KOPT-K1 (cell line): ENCODE results near the gene LEFTY2.

Experiments used
- H3K27ac ChIP-seq: fragments of 200-600 bp; sonication (generic); 2 replicates; pipeline ENCODE4 v1.5.1; 2016; ENCODE audit warnings: antibody characterized with exemption, mild to moderate bottlenecking, low read depth, low read length; ENCODE audit not compliant: poor library complexity, severe bottlenecking
- H3K36me3 ChIP-seq: fragments of 200-600 bp; sonication (generic); 2 replicates; pipeline ENCODE4 v1.5.1; 2017; ENCODE audit warnings: antibody characterized with exemption, mild to moderate bottlenecking, low read length, moderate library complexity; ENCODE audit not compliant: insufficient read depth
- H3K9me3 ChIP-seq: fragments of 200-600 bp; sonication (generic); 2 replicates; pipeline ENCODE4 v1.5.1; 2017; ENCODE audit warnings: antibody characterized with exemption, low read length, mild to moderate bottlenecking; ENCODE audit not compliant: insufficient read depth, poor library complexity, severe bottlenecking

Gene LEFTY2

DNA sequence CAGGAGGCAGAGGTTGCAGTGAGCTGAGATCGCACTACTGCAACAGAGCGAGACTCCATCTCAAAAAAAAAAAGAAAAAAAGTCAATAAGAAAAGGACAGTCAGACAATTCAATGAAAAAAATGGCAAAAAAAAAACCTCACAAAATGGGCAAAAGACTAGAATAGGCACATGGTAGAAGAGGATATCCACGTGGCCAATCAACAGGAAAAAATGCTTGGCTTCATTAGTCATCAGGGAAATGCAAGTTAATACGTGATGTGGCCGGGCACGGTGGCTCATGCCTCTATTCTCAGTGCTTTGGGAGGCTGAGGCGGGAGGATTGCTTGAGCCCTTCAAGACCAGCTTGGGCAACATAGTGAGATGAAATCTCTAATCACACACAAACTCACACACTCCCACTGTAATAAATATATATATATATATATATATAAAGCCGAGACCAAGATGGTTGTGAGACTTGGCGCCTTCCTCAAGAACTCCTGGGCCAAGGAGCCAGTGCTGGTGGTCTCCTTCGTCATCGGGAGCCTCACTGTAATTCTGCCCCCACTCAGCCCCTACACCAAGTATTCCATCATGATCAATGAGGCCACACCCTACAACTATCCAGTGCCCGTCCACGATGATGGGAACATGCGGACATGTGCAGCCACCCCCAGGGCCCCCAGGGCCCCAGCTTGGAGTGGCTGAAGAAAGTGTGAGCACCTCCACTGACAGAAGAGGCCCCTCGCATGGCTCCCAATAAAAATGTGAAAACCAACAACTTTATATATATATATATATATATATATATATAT is 22.9 kb upstream of the LEFTY2 start:
- Histone ChIP-seq H3K9me3 (no peaks in the 10 kb centered on the region), H3K36me3 (no peaks in the 10 kb centered on the region), H3K27ac (no peak overlapping the region)

DNA sequence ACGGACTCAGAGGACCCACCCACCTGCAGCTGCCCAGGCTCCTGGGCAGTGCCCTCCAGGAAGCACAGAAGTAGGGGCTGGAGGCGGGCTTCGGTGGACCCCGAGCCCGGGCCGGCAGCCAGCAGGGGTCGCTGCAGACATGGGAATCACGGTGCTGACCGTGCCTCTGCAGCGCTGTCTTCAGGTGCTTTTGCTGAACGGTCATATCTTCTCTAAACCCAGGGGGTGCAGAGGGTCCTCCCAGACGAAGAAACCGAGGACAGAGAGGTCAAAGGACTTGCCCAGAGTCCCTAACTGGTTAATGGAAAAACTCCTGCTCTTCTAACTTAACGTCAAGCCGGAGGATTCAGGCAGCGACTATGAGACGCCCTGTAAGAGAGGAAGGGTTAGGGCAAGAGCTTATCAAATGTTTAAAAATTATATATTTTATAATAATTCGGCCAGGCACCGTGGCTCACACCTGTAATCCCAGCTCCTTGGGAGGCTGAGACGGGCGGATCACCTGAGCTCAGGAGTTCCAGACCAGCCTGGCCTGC is 21.5 kb upstream of the LEFTY2 start:
- Histone ChIP-seq H3K27ac (no peak overlapping the region), H3K36me3 (no peaks in the 10 kb centered on the region), H3K9me3 (no peaks in the 10 kb centered on the region)

DNA sequence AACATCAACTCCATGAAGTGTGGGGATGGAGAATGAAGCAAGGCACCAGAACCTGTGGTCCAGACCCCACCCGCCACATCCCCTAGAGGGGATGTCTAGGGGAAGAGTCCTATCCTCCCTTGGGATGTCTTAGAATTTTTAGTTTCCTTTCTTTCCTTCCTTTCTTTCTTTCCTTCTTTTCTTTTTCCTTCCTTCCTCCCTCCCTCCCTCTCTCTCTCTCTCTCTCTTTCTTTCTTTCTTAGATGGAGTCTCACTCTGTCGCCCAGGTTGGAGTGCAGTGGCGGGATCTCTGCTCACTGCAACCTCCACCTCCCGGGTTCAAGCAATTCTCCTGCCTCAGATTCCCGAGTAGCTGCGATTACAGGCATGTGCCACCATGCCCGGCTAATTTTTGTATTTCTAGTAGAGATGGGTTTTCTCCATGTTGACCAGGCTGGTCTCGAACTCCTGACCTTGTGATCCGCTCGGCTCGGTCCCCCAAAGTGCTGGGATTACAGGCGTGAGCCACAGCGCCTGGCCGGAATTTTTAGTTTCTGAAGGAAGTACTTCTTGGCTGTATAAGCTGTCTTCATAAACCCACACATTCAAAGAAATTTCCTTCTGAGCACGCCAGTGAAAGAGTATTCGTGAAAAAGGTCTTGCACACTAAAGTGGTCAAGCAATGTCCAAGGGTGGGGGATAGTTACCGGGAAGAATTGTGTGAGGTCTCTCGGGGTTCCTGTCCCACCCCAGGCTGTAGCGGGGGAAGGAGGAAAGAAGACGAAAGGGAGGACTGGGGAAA is 20.8 kb upstream of the LEFTY2 start:
- Histone ChIP-seq H3K27ac (no peak overlapping the region), H3K36me3 (no peaks in the 10 kb centered on the region), H3K9me3 (no peaks in the 10 kb centered on the region)

DNA sequence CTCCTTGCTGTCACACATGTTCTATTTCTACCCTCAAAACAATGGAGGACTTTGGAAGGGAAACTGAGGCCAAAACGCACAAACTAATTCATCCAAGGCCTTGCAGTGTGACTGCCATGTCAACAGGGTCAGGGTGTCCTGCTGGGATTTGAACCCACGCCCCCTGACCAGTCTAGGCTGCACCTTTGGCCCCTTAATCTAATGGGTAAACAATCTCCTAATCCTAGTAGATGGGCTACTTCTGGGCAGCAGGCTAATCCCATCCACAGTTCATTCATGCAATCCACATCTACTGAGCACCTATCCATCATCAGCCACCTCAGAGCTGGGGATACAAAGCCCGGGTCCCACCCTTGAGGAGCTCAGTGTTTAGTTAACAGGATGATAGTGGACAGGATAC is 17.0 kb upstream of the LEFTY2 start:
- H3K36me3 ChIP-seq, result no peaks in the 10 kb centered on the region
- no peak overlapping the region for H3K27ac ChIP-seq
- no peaks in the 10 kb centered on the region for H3K9me3 ChIP-seq

DNA sequence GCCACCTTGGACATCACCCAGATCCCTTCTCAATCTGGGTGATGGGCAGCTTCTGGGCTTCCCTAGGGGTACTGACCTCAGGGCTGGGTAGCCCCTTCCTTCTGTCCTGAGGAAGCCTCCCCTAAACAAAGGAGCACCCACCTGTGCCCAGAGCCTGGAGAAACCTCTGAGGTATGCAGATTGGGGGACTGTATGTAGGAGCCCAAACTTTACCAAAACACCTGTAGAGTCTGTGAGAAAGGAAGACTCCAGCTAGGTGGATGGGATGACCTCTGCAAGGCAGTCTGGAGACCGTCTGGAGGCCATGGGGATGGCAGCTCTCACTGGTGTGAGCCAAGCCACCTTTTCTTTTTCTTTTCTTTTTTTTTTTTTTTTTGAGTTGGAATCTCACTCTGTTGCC is 13.7 kb upstream of the LEFTY2 start:
- H3K9me3 ChIP-seq, result no peaks in the 10 kb centered on the region

DNA sequence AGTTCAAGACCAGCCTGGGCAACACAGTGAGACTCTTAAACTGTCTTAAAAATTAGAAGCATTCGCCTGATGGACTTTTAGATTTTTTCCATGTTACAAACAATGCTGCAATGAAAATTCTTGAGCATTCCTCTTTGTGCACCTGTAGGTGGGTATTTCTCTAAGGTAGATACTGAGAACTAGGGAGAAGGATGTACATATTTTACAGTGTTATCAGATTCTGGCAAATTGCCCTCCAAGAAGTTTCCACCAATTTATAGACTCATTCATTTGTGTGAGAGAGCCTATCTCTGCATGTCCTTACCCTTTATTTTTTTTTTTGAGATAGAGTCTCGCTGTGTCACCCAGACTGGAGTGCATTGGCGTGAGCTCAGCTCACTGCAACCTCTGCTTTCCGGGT is 12.3 kb upstream of the LEFTY2 start:
- H3K9me3 ChIP-seq, result no peaks in the 10 kb centered on the region

More for the DNA sequence above, 13.7 kb upstream of the LEFTY2 start:
- no peaks in the 10 kb centered on the region for H3K36me3 ChIP-seq
- no peak overlapping the region for H3K27ac ChIP-seq

DNA sequence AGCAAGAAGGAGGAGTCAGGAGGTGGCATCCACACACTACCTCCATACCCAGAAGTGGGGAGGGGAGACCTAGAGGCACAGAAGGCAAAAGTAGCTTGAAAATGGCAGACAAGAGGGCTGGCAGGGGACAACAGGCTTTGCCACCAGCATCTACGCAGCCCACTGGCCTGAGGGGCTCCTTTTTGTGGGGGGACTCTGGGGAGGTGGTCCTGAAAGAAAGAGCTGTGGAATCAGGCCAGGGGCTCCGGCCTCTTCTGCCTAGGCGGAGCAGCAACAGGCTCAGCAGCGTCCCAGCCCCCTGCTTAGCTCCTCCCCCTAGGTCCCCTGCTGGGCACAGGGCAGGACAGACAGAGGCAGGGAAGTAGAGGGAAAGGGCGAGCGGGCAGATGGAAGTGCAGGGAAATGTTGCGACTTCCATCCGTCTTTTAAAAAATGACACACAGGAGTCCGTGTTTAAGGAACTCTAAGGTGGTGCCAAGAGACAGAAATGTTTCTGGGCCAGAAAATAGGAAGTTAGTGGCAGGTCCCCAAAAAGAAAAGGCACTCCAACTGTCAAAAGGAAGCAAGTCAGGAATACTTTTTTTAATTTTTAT is 10.0 kb upstream of the LEFTY2 start:
- Histone ChIP-seq H3K36me3 (no peaks in the 10 kb centered on the region), H3K27ac (no peak overlapping the region), H3K9me3 (no peaks in the 10 kb centered on the region)

More for the DNA sequence above, 12.3 kb upstream of the LEFTY2 start:
- no peak overlapping the region for H3K27ac ChIP-seq
- H3K36me3 ChIP-seq, result no peaks in the 10 kb centered on the region

DNA sequence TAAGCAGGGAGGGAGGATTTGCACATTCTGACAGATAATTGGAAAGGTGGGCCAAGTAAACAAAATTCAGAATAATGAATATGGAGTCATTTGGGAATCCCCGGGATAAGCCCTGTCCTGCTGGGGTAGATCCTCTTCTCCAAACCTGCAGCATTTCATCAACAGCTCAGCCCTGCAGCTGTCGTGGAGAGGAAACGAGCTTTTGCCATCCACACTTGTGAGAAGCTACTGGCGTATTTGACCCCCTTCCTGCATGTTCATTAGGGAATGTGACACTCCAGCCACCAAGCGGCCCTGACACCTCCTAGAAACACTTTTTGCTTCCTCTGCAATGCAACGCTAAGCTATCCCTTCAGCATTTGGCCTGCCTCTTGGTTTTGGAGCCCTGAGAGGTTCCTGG is 8.0 kb upstream of the LEFTY2 start:
- no peaks in the 10 kb centered on the region for H3K9me3 ChIP-seq
- H3K36me3 ChIP-seq, result no peaks in the 10 kb centered on the region
- H3K27ac ChIP-seq, result no peak overlapping the region

DNA sequence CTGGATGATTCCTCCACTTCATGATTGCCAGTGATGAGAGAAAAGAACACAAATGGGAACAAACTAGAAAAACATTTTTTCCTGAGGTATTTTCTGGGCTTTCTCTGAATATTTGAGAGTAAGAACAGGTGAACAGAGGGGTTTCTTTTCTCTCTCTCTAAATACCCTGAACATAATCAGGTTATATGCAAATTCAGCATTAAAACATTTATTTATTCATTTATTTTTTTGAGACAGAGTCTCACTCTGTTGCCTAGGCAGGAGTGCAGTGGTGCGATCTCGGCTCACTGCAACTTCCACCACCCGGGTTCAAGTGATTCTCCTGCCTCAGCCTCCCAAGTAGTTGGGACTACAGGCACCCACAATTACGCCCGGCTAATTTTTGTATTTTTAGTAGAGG is 5.8 kb upstream of the LEFTY2 start:
- Histone ChIP-seq H3K36me3 (no peaks in the 10 kb centered on the region), H3K27ac (no peak overlapping the region), H3K9me3 (no peaks in the 10 kb centered on the region)

DNA sequence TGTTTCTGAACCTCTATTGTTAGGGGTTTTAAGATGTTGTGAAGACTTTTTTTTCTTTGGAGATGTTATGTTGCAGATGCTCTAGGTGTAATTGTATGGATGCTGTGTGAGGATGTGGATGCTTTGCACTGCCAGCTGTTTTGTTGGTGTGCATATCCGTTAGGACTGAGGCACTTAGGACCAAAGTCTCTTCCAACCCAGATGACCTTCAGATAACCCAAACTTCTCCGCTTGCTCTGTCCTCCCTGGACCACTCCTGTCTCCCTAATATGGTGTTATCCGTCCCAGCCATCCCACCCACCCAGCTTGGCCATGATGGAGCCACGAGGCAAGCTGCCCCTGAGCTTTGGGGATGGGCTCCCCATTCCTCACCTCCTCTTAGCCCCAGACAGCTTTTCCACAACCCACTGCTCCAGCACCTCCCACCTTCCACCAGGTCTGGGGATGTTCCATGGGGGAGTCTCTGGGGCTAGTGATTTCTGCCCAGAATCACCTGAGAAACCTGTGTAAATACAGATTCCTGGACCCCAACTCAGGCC is 5.1 kb upstream of the LEFTY2 start:
- Histone ChIP-seq H3K9me3 (no peaks in the 10 kb centered on the region), H3K27ac (no peak overlapping the region), H3K36me3 (no peaks in the 10 kb centered on the region)

DNA sequence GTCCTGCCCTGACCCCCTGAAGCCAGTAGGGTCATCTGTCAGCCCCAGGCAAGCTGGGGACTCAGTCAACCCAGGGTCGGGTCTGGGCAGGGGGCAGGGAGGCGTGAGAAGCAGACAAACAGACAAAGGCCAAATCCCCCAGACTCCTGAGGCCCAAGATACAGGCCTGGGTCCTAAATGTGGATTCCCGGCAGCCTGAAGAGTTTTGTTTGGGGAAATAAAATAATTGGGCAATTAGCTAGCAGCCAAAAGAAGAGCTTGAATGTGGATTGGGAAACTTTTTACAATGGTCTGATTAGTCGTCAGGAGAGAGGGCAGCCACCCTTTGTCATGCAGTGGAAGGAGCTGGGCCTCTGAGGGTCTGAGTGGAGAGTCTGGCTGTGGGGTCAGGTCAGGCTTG is 4.5 kb upstream of the LEFTY2 start:
- no peaks in the 10 kb centered on the region for H3K9me3 ChIP-seq
- H3K27ac ChIP-seq, result no peak overlapping the region
- no peaks in the 10 kb centered on the region for H3K36me3 ChIP-seq

DNA sequence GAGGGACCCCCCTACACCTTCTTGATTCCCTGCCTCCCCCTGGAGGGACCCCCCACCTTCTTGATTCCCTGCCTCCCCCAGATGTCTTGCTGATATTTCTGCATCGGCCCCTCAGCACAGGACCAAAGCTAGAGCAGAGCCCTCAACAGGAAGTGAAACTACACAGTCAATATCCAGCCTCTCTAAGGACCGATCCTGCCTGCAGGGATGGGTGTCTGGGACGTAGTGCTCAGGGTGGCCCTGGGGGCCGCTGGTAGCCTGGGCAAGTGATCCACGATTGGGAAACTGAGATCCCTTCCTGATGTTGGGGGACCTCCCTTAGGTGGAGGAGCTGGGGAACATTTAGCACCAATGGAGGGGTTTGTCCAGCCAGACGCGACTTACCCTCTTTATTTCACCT is 3.9 kb upstream of the LEFTY2 start:
- no peak overlapping the region for H3K27ac ChIP-seq
- no peaks in the 10 kb centered on the region for H3K36me3 ChIP-seq
- no peaks in the 10 kb centered on the region for H3K9me3 ChIP-seq

DNA sequence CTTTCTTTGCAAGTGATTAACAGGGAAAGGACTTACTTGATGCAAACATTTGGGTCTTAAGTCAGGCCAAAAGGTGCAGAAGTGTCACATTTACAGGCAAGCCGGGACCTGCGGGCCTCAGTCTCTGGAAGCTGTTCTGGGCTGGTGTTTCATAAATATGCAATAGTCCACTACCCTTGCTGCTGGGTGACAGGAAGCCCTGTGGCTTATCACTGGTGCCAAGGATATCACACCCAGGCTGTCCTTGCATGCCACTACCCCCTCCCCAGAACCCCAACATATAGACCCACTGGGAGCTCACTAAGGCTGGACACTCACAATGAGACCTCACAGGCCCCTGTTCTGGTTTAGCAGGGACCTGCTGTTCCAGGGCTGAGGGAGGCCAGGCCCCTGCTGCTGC is 3.4 kb upstream of the LEFTY2 start:
- Histone ChIP-seq H3K9me3 (no peaks in the 10 kb centered on the region), H3K27ac (no peak overlapping the region), H3K36me3 (no peaks in the 10 kb centered on the region)

DNA sequence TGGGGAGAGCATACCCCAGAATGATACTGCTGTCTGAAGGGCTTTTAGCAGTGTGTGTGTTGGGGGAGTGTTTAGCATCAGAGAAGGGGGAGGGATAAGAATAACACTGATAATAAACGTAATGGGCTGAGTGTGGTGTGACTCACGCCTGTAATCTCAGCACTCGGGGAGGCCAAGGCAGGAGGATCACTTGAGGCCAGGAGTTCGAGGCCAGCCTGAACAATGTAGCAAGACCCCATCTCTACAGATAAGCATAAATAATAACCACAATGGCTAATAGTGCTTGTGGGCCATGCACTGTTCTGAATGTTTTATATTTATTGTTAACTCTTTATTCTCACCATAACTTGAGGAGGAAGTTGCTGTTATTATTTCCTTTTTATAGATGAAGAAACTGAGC is 2.6 kb upstream of the LEFTY2 start:
- no peak overlapping the region for H3K27ac ChIP-seq
- no peaks in the 10 kb centered on the region for H3K36me3 ChIP-seq
- no peaks in the 10 kb centered on the region for H3K9me3 ChIP-seq

DNA sequence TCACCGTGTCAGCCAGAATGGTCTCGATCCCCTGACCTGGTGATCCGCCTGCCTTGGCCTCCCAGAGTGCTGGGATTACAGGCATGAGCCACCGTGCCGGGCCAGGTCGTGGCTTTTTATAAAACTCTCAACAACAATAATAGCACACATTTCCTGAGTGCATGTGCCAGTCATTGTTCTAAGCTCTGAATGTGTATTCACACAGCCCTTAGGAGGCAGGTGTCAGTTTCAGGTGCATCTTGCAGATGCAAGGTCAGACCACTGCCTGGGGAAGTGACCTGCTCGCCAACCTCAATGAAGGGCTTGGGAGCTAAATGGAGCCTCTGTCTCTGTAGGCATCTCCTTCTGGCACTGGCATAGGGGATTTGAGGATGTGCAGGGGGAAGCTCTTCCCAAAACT is 1.6 kb upstream of the LEFTY2 start:
- Histone ChIP-seq H3K27ac (no peak overlapping the region), H3K9me3 (no peaks in the 10 kb centered on the region), H3K36me3 (no peaks in the 10 kb centered on the region)
